ENCODE data around the gene COL7A1. TPM values are rescaled to one million over a fixed set of nuclear protein-coding genes. Genes with fewer than 3 reads are reported as not detected.

COL7A1 gene
- total and polyA plus RNA-seq, 2 of the 13 experiments (the other 11 are each of a cell fraction or from before 2014, with no cell fraction given), result 2.7 to 11.7 TPM

GRCh38 chr3:48548729-48549705 is 46.1 kb downstream of the COL7A1 start (continued):
- TF ChIP-seq ZNF773 (CRISPR knock-in tag; IDR thresholded peaks at IDR 0.05; ENCODE audit: borderline replicate concordance) (no peak), FOXP1 (IDR thresholded peaks at IDR 0.05) (no peak), FOXP1 (CRISPR knock-in tag; IDR thresholded peaks at IDR 0.05) (no peak), ZNF335 (CRISPR knock-in tag; IDR thresholded peaks at IDR 0.05) (no peak), HDAC6 (IDR thresholded peaks at IDR 0.05; ENCODE audit: low read depth, low read length) (no peak), HDAC1 (CRISPR knock-in tag; IDR thresholded peaks at IDR 0.05) (no peak), PATZ1 (CRISPR knock-in tag; IDR thresholded peaks at IDR 0.05) (0 out of 2 replicates have a peak, but pooled peaks have one; percentile 36), ATF6 (CRISPR knock-in tag; conservative IDR thresholded peaks at IDR 0.05) (no peak), HMGXB4 (CRISPR knock-in tag; IDR thresholded peaks at IDR 0.05; ENCODE audit: borderline replicate concordance in 1 of 2, low read depth in 1 of 2) (0 out of 4 replicates have a peak, but pooled peaks of 1 of the 2 experiments have one; percentile 28), ZNF20 (CRISPR knock-in tag; IDR thresholded peaks at IDR 0.05) (no peak), ZNF530 (CRISPR knock-in tag; IDR thresholded peaks at IDR 0.05; ENCODE audit: low read depth) (no peak), RELA (CRISPR knock-in tag; IDR thresholded peaks at IDR 0.05) (no peak), HMGA1 (CRISPR knock-in tag; conservative IDR thresholded peaks at IDR 0.05) (no peak), SMYD3 (CRISPR knock-in tag; IDR thresholded peaks at IDR 0.05) (no peak), CENPBD1 (CRISPR knock-in tag; IDR thresholded peaks at IDR 0.05; ENCODE audit: borderline replicate concordance, low read depth) (no peak), ZSCAN25 (CRISPR knock-in tag; IDR thresholded peaks at IDR 0.05) (no peak), ETV5 (CRISPR knock-in tag; IDR thresholded peaks at IDR 0.05; ENCODE audit: borderline replicate concordance) (no peak), HBP1 (CRISPR knock-in tag; IDR thresholded peaks at IDR 0.05; ENCODE audit: low read depth) (no peak), SMC3 (IDR thresholded peaks at IDR 0.05; ENCODE audit: low read length) (peak; percentile 71), ELF1 (CRISPR knock-in tag; IDR thresholded peaks at IDR 0.05) (no peak), KAT2B (IDR thresholded peaks at IDR 0.05; ENCODE audit: borderline replicate concordance, low read depth, low read length) (no peak), HMG20B (CRISPR knock-in tag; conservative IDR thresholded peaks at IDR 0.05) (no peak)

Data from HepG2 (cell line).